Calu3 (cell line): ENCODE measurements around the gene KRTAP13-3. TPM values are rescaled to one million over a fixed set of nuclear protein-coding genes. Genes with fewer than 3 reads are reported as not detected.

Experiments
- BruUV-seq: library from RNA; stranded (reverse); fragments of 400-500 nt; replicated peaks from 2 replicates; lab custom pipeline; 2021; lab: Mats Ljungman, UMichigan
- CTCF ChIA-PET: fragments of 300-600 bp; sonication (Branson Sonifier 250); formaldehyde crosslinking; loops from one replicate; lab custom pipeline; 2022; ENCODE audit warnings: antibody characterized with exemption; lab: Charles Lee
- DNase-seq: peaks from one replicate; pipeline ENCODE4 v3.0.0; 2022
- H3K27ac Mint-ChIP-seq: one replicate; pipeline ENCODE4 v1.8.0; 2022; ENCODE audit warnings: mixed read lengths; ENCODE audit not compliant: unreplicated experiment
- H3K27me3 Mint-ChIP-seq: one replicate; pipeline ENCODE4 v1.8.0; 2022; ENCODE audit warnings: mixed read lengths; ENCODE audit not compliant: unreplicated experiment
- H3K36me3 Mint-ChIP-seq: one replicate; pipeline ENCODE4 v1.8.0; 2022; ENCODE audit warnings: mild to moderate bottlenecking, moderate library complexity, mixed read lengths; ENCODE audit not compliant: insufficient read depth, unreplicated experiment
- H3K4me1 Mint-ChIP-seq: one replicate; pipeline ENCODE4 v1.8.0; 2022; ENCODE audit warnings: mild to moderate bottlenecking, low read depth, mixed read lengths; ENCODE audit not compliant: unreplicated experiment
- H3K4me3 Mint-ChIP-seq: one replicate; pipeline ENCODE4 v1.8.0; 2022; ENCODE audit warnings: mild to moderate bottlenecking, low read depth, moderate library complexity, mixed read lengths; ENCODE audit not compliant: unreplicated experiment
- H3K9me3 Mint-ChIP-seq: one replicate; pipeline ENCODE4 v1.8.0; 2022; ENCODE audit warnings: low read depth, mixed read lengths; ENCODE audit not compliant: unreplicated experiment
- intact Hi-C: fragments of 100-400 bp; cut with micrococcal nuclease; formaldehyde crosslinking; loops from one replicate; pipeline ENCODE4 v1.10.0; 2022; ENCODE audit not compliant: unreplicated experiment
- total RNA-seq: library from RNA; stranded (reverse); gene quantifications from 2 replicates; pipeline ENCODE4 v1.2.3, GENCODE V29; 2022
- TF ChIP-seq, protein P1 (sequence below): fragments of 200-600 bp; IDR thresholded peaks from one replicate; pipeline ENCODE4 v1.8.0; 2022; ENCODE audit warnings: antibody characterized with exemption; ENCODE audit not compliant: unreplicated experiment

KRTAP13-3 gene
- total RNA-seq, 1 experiment from 2014 or later: not detected

DNA sequence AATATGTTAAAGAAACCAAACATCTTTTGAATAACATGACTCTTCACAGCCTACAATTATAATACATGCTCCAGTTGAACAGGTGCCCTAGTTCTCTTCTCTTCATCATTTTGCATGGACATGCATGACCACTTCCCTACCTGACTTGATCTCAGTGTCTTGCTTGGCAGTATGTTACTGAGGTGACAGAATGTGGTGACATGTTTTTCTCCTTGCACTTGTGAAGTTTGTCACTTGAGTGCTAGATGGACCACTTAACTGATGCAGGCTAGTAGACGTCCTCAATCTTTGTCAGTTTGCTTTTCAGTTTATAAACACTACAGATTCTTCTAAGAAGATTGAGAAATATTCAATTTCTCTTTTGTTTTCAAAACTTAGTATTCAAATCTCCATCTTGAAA lies 43.5 kb downstream of the KRTAP13-3 start:
- DNase-seq: no peak
- intact Hi-C loops: no loop called here
- TF ChIP-seq, protein P1, sequence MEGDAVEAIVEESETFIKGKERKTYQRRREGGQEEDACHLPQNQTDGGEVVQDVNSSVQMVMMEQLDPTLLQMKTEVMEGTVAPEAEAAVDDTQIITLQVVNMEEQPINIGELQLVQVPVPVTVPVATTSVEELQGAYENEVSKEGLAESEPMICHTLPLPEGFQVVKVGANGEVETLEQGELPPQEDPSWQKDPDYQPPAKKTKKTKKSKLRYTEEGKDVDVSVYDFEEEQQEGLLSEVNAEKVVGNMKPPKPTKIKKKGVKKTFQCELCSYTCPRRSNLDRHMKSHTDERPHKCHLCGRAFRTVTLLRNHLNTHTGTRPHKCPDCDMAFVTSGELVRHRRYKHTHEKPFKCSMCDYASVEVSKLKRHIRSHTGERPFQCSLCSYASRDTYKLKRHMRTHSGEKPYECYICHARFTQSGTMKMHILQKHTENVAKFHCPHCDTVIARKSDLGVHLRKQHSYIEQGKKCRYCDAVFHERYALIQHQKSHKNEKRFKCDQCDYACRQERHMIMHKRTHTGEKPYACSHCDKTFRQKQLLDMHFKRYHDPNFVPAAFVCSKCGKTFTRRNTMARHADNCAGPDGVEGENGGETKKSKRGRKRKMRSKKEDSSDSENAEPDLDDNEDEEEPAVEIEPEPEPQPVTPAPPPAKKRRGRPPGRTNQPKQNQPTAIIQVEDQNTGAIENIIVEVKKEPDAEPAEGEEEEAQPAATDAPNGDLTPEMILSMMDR: no peak
- no peaks in the 10 kb centered on the region for H3K27me3 Mint-ChIP-seq
- CTCF ChIA-PET: no interaction called here
- H3K4me3 Mint-ChIP-seq: no peak overlapping the region
- no peak overlapping the region for H3K27ac Mint-ChIP-seq
- no peaks in the 10 kb centered on the region for H3K4me1 Mint-ChIP-seq
- peaks cover 7% of the 10 kb centered on the region for H3K9me3 Mint-ChIP-seq
- H3K36me3 Mint-ChIP-seq: no peaks in the 10 kb centered on the region
- BruUV-seq: no TSS peak

Other genes starting within 250 kb of the KRTAP13-3 start
- gene CLDN8, start 209.8 kb downstream of the KRTAP13-3 start, total RNA-seq: 0.24 and 0.45 TPM in 2 replicates
- not detected in 2 replicates for gene KRTAP24-1, start 143.0 kb downstream of the KRTAP13-3 start, total RNA-seq
- gene KRTAP25-1, start 136.4 kb downstream of the KRTAP13-3 start, total RNA-seq: not detected in 2 replicates
- gene KRTAP26-1, start 105.6 kb downstream of the KRTAP13-3 start, total RNA-seq: not detected in 2 replicates
- not detected in 2 replicates for gene KRTAP27-1, start 88.2 kb downstream of the KRTAP13-3 start, total RNA-seq
- gene KRTAP23-1, start 77.3 kb downstream of the KRTAP13-3 start, total RNA-seq: not detected in 2 replicates
- gene KRTAP13-2, start 53.7 kb downstream of the KRTAP13-3 start, total RNA-seq: not detected in 2 replicates
- gene KRTAP13-1, start 29.9 kb downstream of the KRTAP13-3 start, total RNA-seq: not detected in 2 replicates
- gene KRTAP13-4, start 4.3 kb upstream of the KRTAP13-3 start, total RNA-seq: not detected in 2 replicates
- not detected in 2 replicates for gene KRTAP15-1, start 14.3 kb upstream of the KRTAP13-3 start, total RNA-seq
- gene KRTAP19-1, start 54.4 kb upstream of the KRTAP13-3 start, total RNA-seq: not detected in 2 replicates
- not detected in 2 replicates for gene KRTAP19-2, start 61.5 kb upstream of the KRTAP13-3 start, total RNA-seq
- not detected in 2 replicates for gene KRTAP19-3, start 66.1 kb upstream of the KRTAP13-3 start, total RNA-seq
- gene KRTAP19-4, start 71.2 kb upstream of the KRTAP13-3 start, total RNA-seq: not detected in 2 replicates
- gene KRTAP19-5, start 76.2 kb upstream of the KRTAP13-3 start, total RNA-seq: not detected in 2 replicates
- gene KRTAP19-6, start 115.9 kb upstream of the KRTAP13-3 start, total RNA-seq: not detected in 2 replicates
- gene KRTAP19-7, start 135.4 kb upstream of the KRTAP13-3 start, total RNA-seq: not detected in 2 replicates
- gene KRTAP22-2, start 164.5 kb upstream of the KRTAP13-3 start, total RNA-seq: not detected in 2 replicates
- not detected in 2 replicates for gene KRTAP6-3, start 166.5 kb upstream of the KRTAP13-3 start, total RNA-seq
- gene KRTAP6-2, start 173.0 kb upstream of the KRTAP13-3 start, total RNA-seq: not detected in 2 replicates
- gene KRTAP22-1, start 175.2 kb upstream of the KRTAP13-3 start, total RNA-seq: not detected in 2 replicates
- gene KRTAP6-1, start 188.0 kb upstream of the KRTAP13-3 start, total RNA-seq: not detected in 2 replicates
- gene KRTAP20-1, start 190.5 kb upstream of the KRTAP13-3 start, total RNA-seq: not detected in 2 replicates
- not detected in 2 replicates for gene KRTAP20-4, start 194.7 kb upstream of the KRTAP13-3 start, total RNA-seq
- gene KRTAP20-2, start 209.3 kb upstream of the KRTAP13-3 start, total RNA-seq: not detected in 2 replicates
- gene KRTAP20-3, start 216.9 kb upstream of the KRTAP13-3 start, total RNA-seq: not detected in 2 replicates